ENCODE measurements around the gene TNIK.
"Not testable (repeated sequence)": the region's sequence is repeated elsewhere in the genome, so short reads cannot be mapped to it uniquely, and the experiment has no call there.

The TNIK gene

GRCh38 chr3:171445620-171446204, 14.5 kb downstream of the TNIK start:
- no peak for DNase-seq (ENCODE audit: low spot score)

- DNase-seq (ENCODE audit: low spot score): no peak
These were observed 16.1 kb downstream of the TNIK start for GRCh38 chr3:171444001-171444690.

- no peak for DNase-seq (ENCODE audit: low spot score)
These were observed 16.8 kb downstream of the TNIK start for GRCh38 chr3:171443211-171443957.

- no peak for DNase-seq (ENCODE audit: low spot score)
These were observed 18.0 kb downstream of the TNIK start for GRCh38 chr3:171442184-171442583.

- no peak for DNase-seq (ENCODE audit: low spot score)
These were observed 18.8 kb downstream of the TNIK start for GRCh38 chr3:171441381-171441780.

- no peak for DNase-seq (ENCODE audit: low spot score)
These were observed 20.2 kb downstream of the TNIK start for GRCh38 chr3:171439996-171440395.

- DNase-seq (ENCODE audit: low spot score): no peak
These were observed 23.0 kb downstream of the TNIK start for GRCh38 chr3:171437115-171437756.

GRCh38 chr3:171436380-171436779, 23.8 kb downstream of the TNIK start:
- no peak for DNase-seq (ENCODE audit: low spot score)

- no peak for DNase-seq (ENCODE audit: low spot score)
These were observed 24.4 kb downstream of the TNIK start for GRCh38 chr3:171435757-171436156.

GRCh38 chr3:171435143-171435542, 25.1 kb downstream of the TNIK start:
- DNase-seq (ENCODE audit: low spot score): no peak

GRCh38 chr3:171432548-171432947, 27.7 kb downstream of the TNIK start:
- DNase-seq (ENCODE audit: low spot score): no peak

- DNase-seq (ENCODE audit: low spot score): no peak
These were observed 28.7 kb downstream of the TNIK start for GRCh38 chr3:171431550-171431949.

GRCh38 chr3:171430530-171430929, 29.7 kb downstream of the TNIK start:
- DNase-seq (ENCODE audit: low spot score): no peak

- DNase-seq (ENCODE audit: low spot score): no peak
These were observed 30.6 kb downstream of the TNIK start for GRCh38 chr3:171429635-171430034.

- no peak for DNase-seq (ENCODE audit: low spot score)
These were observed 31.3 kb downstream of the TNIK start for GRCh38 chr3:171428892-171429291.

GRCh38 chr3:171428321-171428787, 31.9 kb downstream of the TNIK start:
- peak; percentile 25 for DNase-seq (ENCODE audit: low spot score)

- no peak for DNase-seq (ENCODE audit: low spot score)
These were observed 32.4 kb downstream of the TNIK start for GRCh38 chr3:171427771-171428320.

GRCh38 chr3:171424063-171424462, 36.1 kb downstream of the TNIK start:
- DNase-seq (ENCODE audit: low spot score): not testable (repeated sequence)

GRCh38 chr3:171422855-171423254, 37.4 kb downstream of the TNIK start:
- not testable (repeated sequence) for DNase-seq (ENCODE audit: low spot score)

GRCh38 chr3:171420667-171421066, 39.5 kb downstream of the TNIK start:
- no peak for DNase-seq (ENCODE audit: low spot score)

GRCh38 chr3:171419457-171419856, 40.7 kb downstream of the TNIK start:
- DNase-seq (ENCODE audit: low spot score): no peak

- no peak for DNase-seq (ENCODE audit: low spot score)
These were observed 42.4 kb downstream of the TNIK start for GRCh38 chr3:171417813-171418212.
